Calu3 (cell line): ENCODE measurements around the gene QRICH2. TPM values are rescaled to one million over a fixed set of nuclear protein-coding genes. Genes with fewer than 3 reads are reported as not detected.

Experiments used
- Bru-seq: library from RNA; stranded (reverse); fragments of 400-500 nt; gene quantifications from one replicate; lab custom pipeline; 2021; lab: Mats Ljungman, UMichigan
- BruChase-seq, 2 experiments: library from RNA; stranded (reverse); fragments of 400-500 nt; gene quantifications; one replicate each; lab custom pipeline; 2021; lab: Mats Ljungman, UMichigan
- BruUV-seq: library from RNA; stranded (reverse); fragments of 400-500 nt; replicated peaks from 2 replicates; lab custom pipeline; 2021; lab: Mats Ljungman, UMichigan
- CTCF ChIA-PET: fragments of 300-600 bp; sonication (Branson Sonifier 250); formaldehyde crosslinking; loops from one replicate; lab custom pipeline; 2022; ENCODE audit warnings: antibody characterized with exemption; lab: Charles Lee
- DNase-seq: peaks from one replicate; pipeline ENCODE4 v3.0.0; 2022
- H3K27ac Mint-ChIP-seq: one replicate; pipeline ENCODE4 v1.8.0; 2022; ENCODE audit warnings: mixed read lengths; ENCODE audit not compliant: unreplicated experiment
- H3K27me3 Mint-ChIP-seq: one replicate; pipeline ENCODE4 v1.8.0; 2022; ENCODE audit warnings: mixed read lengths; ENCODE audit not compliant: unreplicated experiment
- H3K36me3 Mint-ChIP-seq: one replicate; pipeline ENCODE4 v1.8.0; 2022; ENCODE audit warnings: mild to moderate bottlenecking, moderate library complexity, mixed read lengths; ENCODE audit not compliant: insufficient read depth, unreplicated experiment
- H3K4me1 Mint-ChIP-seq: one replicate; pipeline ENCODE4 v1.8.0; 2022; ENCODE audit warnings: mild to moderate bottlenecking, low read depth, mixed read lengths; ENCODE audit not compliant: unreplicated experiment
- H3K4me3 Mint-ChIP-seq: one replicate; pipeline ENCODE4 v1.8.0; 2022; ENCODE audit warnings: mild to moderate bottlenecking, low read depth, moderate library complexity, mixed read lengths; ENCODE audit not compliant: unreplicated experiment
- H3K9me3 Mint-ChIP-seq: one replicate; pipeline ENCODE4 v1.8.0; 2022; ENCODE audit warnings: low read depth, mixed read lengths; ENCODE audit not compliant: unreplicated experiment
- CTCF ChIP-seq: fragments of 200-600 bp; IDR thresholded peaks from one replicate; pipeline ENCODE4 v1.8.0; 2022; ENCODE audit warnings: antibody characterized with exemption; ENCODE audit not compliant: unreplicated experiment
- intact Hi-C: fragments of 100-400 bp; cut with micrococcal nuclease; formaldehyde crosslinking; loops from one replicate; pipeline ENCODE4 v1.10.0; 2022; ENCODE audit not compliant: unreplicated experiment
- long read RNA-seq: library from polyadenylated mRNA; stranded (forward); transcript quantifications from one replicate; pipeline ENCODE4 v2.0.0, GENCODE V29; 2022
- total RNA-seq: library from RNA; stranded (reverse); gene quantifications from 2 replicates; pipeline ENCODE4 v1.2.3, GENCODE V29; 2022

The QRICH2 gene
- 3.0 and 3.9 TPM in 2 replicates for total RNA-seq
- percentile 41 among the genes with signal in this experiment for Bru-seq, nascent RNA
- percentile 77 among the genes with signal in this experiment for BruChase-seq, experiment 1, labeled RNA remaining after a 6-hour chase
- BruChase-seq, experiment 2, labeled RNA remaining after a 2-hour chase, result percentile 66 among the genes with signal in this experiment
- long read RNA-seq, partial matches to known transcripts, result 1 of 1 reads
- long read RNA-seq, other reads (novel, unspliced or antisense), result 0 of 1 reads

- H3K27me3 Mint-ChIP-seq, result no peaks in the 10 kb centered on the region
- TF ChIP-seq CTCF, result no peak
- H3K4me3 Mint-ChIP-seq, result no peak within 1 kb of the TSS
- no peak for DNase-seq
- intact Hi-C loops, result no loop called here
- no peaks in the 10 kb centered on the region for H3K9me3 Mint-ChIP-seq
- CTCF ChIA-PET, result interaction anchor here (0.6 kb wide), 1 partner anchor 88 kb away, joined by 3 read pairs; no protein-coding TSS in a partner anchor
- no TSS peak for BruUV-seq
- H3K27ac Mint-ChIP-seq, result no peak within 1 kb of the TSS
- H3K4me1 Mint-ChIP-seq, result peaks cover 7% of the 10 kb centered on the region
- peaks cover 21% of the 10 kb centered on the region for H3K36me3 Mint-ChIP-seq
Observed at GRCh38 chr17:76307966-76308338, at the start of gene QRICH2. Gene QRICH2, minus strand, starts transcription at chr17:76308276. Its CDS starts 278 bp downstream, at chr17:76307998.

- Mint-ChIP-seq H3K27me3 (peaks cover 8% of the 10 kb centered on the region), H3K4me1 (peaks cover 20% of the 10 kb centered on the region), H3K9me3 (no peaks in the 10 kb centered on the region), H3K27ac (no peak overlapping the region), H3K36me3 (peaks cover 21% of the 10 kb centered on the region), H3K4me3 (no peak overlapping the region)
- CTCF ChIA-PET, result interaction anchor here (0.6 kb wide), 1 partner anchor 24 kb away, joined by 3 read pairs; no protein-coding TSS in a partner anchor
- no peak for DNase-seq
- no TSS peak for BruUV-seq
- TF ChIP-seq CTCF, result no peak
- intact Hi-C loops, result no loop called here
Observed at GRCh38 chr17:76357597-76358158, 49.6 kb upstream of the QRICH2 start.

GRCh38 chr17:76356803-76357456, 48.9 kb upstream of the QRICH2 start:
- no TSS peak for BruUV-seq
- DNase-seq, result no peak

More at GRCh38 chr17:76356803-76357456, 48.9 kb upstream of the QRICH2 start:
- Mint-ChIP-seq H3K4me3 (no peak overlapping the region), H3K4me1 (peaks cover 25% of the 10 kb centered on the region), H3K36me3 (peaks cover 28% of the 10 kb centered on the region), H3K27me3 (peaks cover 4% of the 10 kb centered on the region), H3K27ac (no peak overlapping the region), H3K9me3 (no peaks in the 10 kb centered on the region)
- no peak for TF ChIP-seq CTCF
- intact Hi-C loops, result no loop called here
- CTCF ChIA-PET, result interaction anchor here (1.2 kb wide), 1 partner anchor 27 kb away, joined by 3 read pairs; the partner anchor contains the start of gene SPHK1
